Upper lobe of right lung (tissue), 1 donor: ENCODE results near the gene LRP1B. TPM values are rescaled to one million over a fixed set of nuclear protein-coding genes. Genes with fewer than 3 reads are reported as not detected.

Experiments
- ATAC-seq: fragments of 200-7000 bp; cut with Tn5 transposase; one replicate; pipeline ENCODE4 v1.9.1; 2020; ENCODE audit warnings: mild to moderate bottlenecking, moderate library complexity
- DNase-seq: peaks from one replicate; pipeline ENCODE4 v3.0.0-alpha.2; 2020
- H3K27ac ChIP-seq: fragments of 200-600 bp; one replicate; pipeline ENCODE4 v1.8.0; 2022
- H3K27me3 ChIP-seq: fragments of 200-600 bp; one replicate; pipeline ENCODE4 v1.8.0; 2022; ENCODE audit warnings: mild to moderate bottlenecking
- H3K36me3 ChIP-seq: fragments of 200-600 bp; one replicate; pipeline ENCODE4 v1.8.0; 2022
- H3K4me1 ChIP-seq: fragments of 200-600 bp; one replicate; pipeline ENCODE4 v1.8.0; 2022
- H3K4me3 ChIP-seq: fragments of 200-600 bp; one replicate; pipeline ENCODE4 v1.8.0; 2022; ENCODE audit warnings: mild to moderate bottlenecking
- H3K9me3 ChIP-seq: fragments of 200-600 bp; one replicate; pipeline ENCODE4 v1.8.0; 2022
- CTCF ChIP-seq: fragments of 200-600 bp; IDR thresholded peaks from one replicate; pipeline ENCODE4 v1.8.0; 2022; ENCODE audit warnings: antibody characterized with exemption
- intact Hi-C: fragments of 100-400 bp; cut with DNase I; formaldehyde crosslinking; loops from one replicate; pipeline ENCODE4 v1.11.0; 2022
- total RNA-seq: library from RNA; stranded (reverse); fragmentation: NEBNext Ultra II Directional; extraction: Animal tissue kit (Norgen Biotek cat#: 25700); gene quantifications from one replicate; pipeline ENCODE4 v1.2.1, GENCODE V29; 2021
- donor health status: DM: no; HTN: yes; CAD: no; lungs with severe emphysema.

LRP1B gene
- total RNA-seq, 1 donor from 2014 or later = 0.12 TPM

- Histone ChIP-seq H3K36me3 (no peaks in the 10 kb centered on the region), H3K4me1 (no peaks in the 10 kb centered on the region), H3K27me3 (no peaks in the 10 kb centered on the region), H3K9me3 (no peaks in the 10 kb centered on the region), H3K4me3 (no peak overlapping the region), H3K27ac (no peak overlapping the region)
- ATAC-seq = no peak
- no peak for DNase-seq
- no peak for TF ChIP-seq CTCF
- intact Hi-C loops = no loop called here
These were observed 18.0 kb downstream of the LRP1B start for GRCh38 chr2:142112757-142113221.

- no peaks in the 10 kb centered on the region for H3K4me1 ChIP-seq
- no peak for TF ChIP-seq CTCF
- H3K9me3 ChIP-seq = no peaks in the 10 kb centered on the region
- H3K27ac ChIP-seq = no peak overlapping the region
- H3K36me3 ChIP-seq = no peaks in the 10 kb centered on the region
- intact Hi-C loops = no loop called here
- DNase-seq = no peak
- no peak for ATAC-seq
- H3K4me3 ChIP-seq = no peak overlapping the region
- no peaks in the 10 kb centered on the region for H3K27me3 ChIP-seq
These were observed 26.6 kb downstream of the LRP1B start for GRCh38 chr2:142104134-142104758.

- no peak for ATAC-seq
- no peak for DNase-seq
- H3K9me3 ChIP-seq = no peaks in the 10 kb centered on the region
- H3K4me3 ChIP-seq = no peak overlapping the region
- H3K27ac ChIP-seq = no peak overlapping the region
- H3K36me3 ChIP-seq = no peaks in the 10 kb centered on the region
- no peaks in the 10 kb centered on the region for H3K27me3 ChIP-seq
- H3K4me1 ChIP-seq = no peaks in the 10 kb centered on the region
- intact Hi-C loops = no loop called here
- no peak for TF ChIP-seq CTCF
These were observed 29.8 kb downstream of the LRP1B start for GRCh38 chr2:142100970-142101369.

- DNase-seq (no peak), ATAC-seq (no peak)
- Histone ChIP-seq H3K27me3 (no peaks in the 10 kb centered on the region), H3K4me1 (no peaks in the 10 kb centered on the region), H3K36me3 (no peaks in the 10 kb centered on the region), H3K4me3 (no peak overlapping the region), H3K9me3 (no peaks in the 10 kb centered on the region), H3K27ac (no peak overlapping the region)
- no peak for TF ChIP-seq CTCF
- intact Hi-C loops = no loop called here
These were observed 30.5 kb downstream of the LRP1B start for GRCh38 chr2:142100139-142100873.

- H3K9me3 ChIP-seq = no peaks in the 10 kb centered on the region
- no peak for DNase-seq
- no peaks in the 10 kb centered on the region for H3K4me1 ChIP-seq
- ATAC-seq = no peak
- H3K27me3 ChIP-seq = no peaks in the 10 kb centered on the region
- intact Hi-C loops = no loop called here
- H3K27ac ChIP-seq = no peak overlapping the region
- TF ChIP-seq CTCF = no peak
- no peak overlapping the region for H3K4me3 ChIP-seq
- H3K36me3 ChIP-seq = no peaks in the 10 kb centered on the region
These were observed 33.1 kb downstream of the LRP1B start for GRCh38 chr2:142097711-142098110.
